GM23248 (cell line): Measurements from ENCODE around the gene BCAS1. TPM values are rescaled to one million over a fixed set of nuclear protein-coding genes. Genes with fewer than 3 reads are reported as not detected.

Experiments
- DNase-seq: peaks from one replicate; pipeline ENCODE4 v3.0.0-alpha.2; 2015
- H2AFZ ChIP-seq: fragments of 200-600 bp; sonication (generic); 2 replicates; pipeline ENCODE4 v1.6.1; 2016; ENCODE audit warnings: antibody characterized with exemption
- H3F3A ChIP-seq: fragments of 200-600 bp; sonication (generic); 2 replicates; pipeline ENCODE4 v1.6.1; 2016; ENCODE audit warnings: mild to moderate bottlenecking, antibody characterized with exemption, mixed run types; ENCODE audit not compliant: insufficient read depth
- H3K27ac ChIP-seq: fragments of 200-600 bp; sonication (generic); 2 replicates; pipeline ENCODE4 v1.5.1; 2016; ENCODE audit warnings: mild to moderate bottlenecking
- H3K27me3 ChIP-seq: fragments of 200-600 bp; sonication (generic); replicated peaks from 2 replicates; pipeline ENCODE4 v1.6.1; 2016; ENCODE audit warnings: mild to moderate bottlenecking; ENCODE audit not compliant: insufficient read depth
- H3K36me3 ChIP-seq: fragments of 200-600 bp; sonication (generic); 2 replicates; pipeline ENCODE4 v1.6.1; 2016; ENCODE audit warnings: low read depth, mild to moderate bottlenecking
- H3K4me1 ChIP-seq: fragments of 200-600 bp; sonication (generic); 2 replicates; pipeline ENCODE4 v1.6.1; 2016; ENCODE audit warnings: mild to moderate bottlenecking; ENCODE audit not compliant: insufficient read depth
- H3K4me2 ChIP-seq: fragments of 200-600 bp; sonication (generic); one replicate; pipeline ENCODE4 v1.6.1; 2016; ENCODE audit warnings: mild to moderate bottlenecking; ENCODE audit not compliant: unreplicated experiment
- H3K4me3 ChIP-seq: fragments of 200-600 bp; sonication (generic); 2 replicates; pipeline ENCODE4 v1.5.1; 2016; ENCODE audit warnings: mild to moderate bottlenecking
- H3K79me2 ChIP-seq: fragments of 200-600 bp; sonication (generic); 2 replicates; pipeline ENCODE4 v1.6.1; 2016; ENCODE audit warnings: mild to moderate bottlenecking; ENCODE audit not compliant: insufficient read depth
- H3K9ac ChIP-seq: fragments of 200-600 bp; sonication (generic); 2 replicates; pipeline ENCODE4 v1.6.1; 2016; ENCODE audit warnings: mild to moderate bottlenecking
- H3K9me2 ChIP-seq: fragments of 200-600 bp; sonication (generic); 2 replicates; pipeline ENCODE4 v1.6.1; 2016; ENCODE audit warnings: mixed run types, mild to moderate bottlenecking, moderate library complexity; ENCODE audit not compliant: insufficient read depth
- H3K9me3 ChIP-seq: fragments of 200-600 bp; sonication (generic); one replicate; pipeline ENCODE4 v1.6.1; 2017; ENCODE audit warnings: low read depth
- H4K20me1 ChIP-seq: fragments of 200-600 bp; sonication (generic); 2 replicates; pipeline ENCODE4 v1.6.0; 2016; ENCODE audit not compliant: insufficient read depth
- EZH2 ChIP-seq: fragments of 200-600 bp; sonication (generic); IDR thresholded peaks from 2 replicates; pipeline ENCODE4 v1.6.1; 2018; ENCODE audit warnings: antibody characterized with exemption, mild to moderate bottlenecking; ENCODE audit not compliant: insufficient read depth, poor library complexity, severe bottlenecking
- EZH2phosphoT487 ChIP-seq: fragments of 200-600 bp; sonication (generic); IDR thresholded peaks from 2 replicates; pipeline ENCODE4 v1.6.1; 2018; ENCODE audit warnings: antibody characterized with exemption, moderate library complexity, mild to moderate bottlenecking, low read depth; ENCODE audit not compliant: insufficient read depth
- WGBS, 2 experiments: methylation state at CpG; one replicate each; pipeline ENCODE4 v1.1.6; 2015 to 2017; ENCODE audit warnings: low lambda C conversion rate in 2 of 2, low coverage in 1 of 2; ENCODE audit errors: missing lambda C conversion rate in 2 of 2; 5-methylcytosine and 5-hydroxymethylcytosine counted together
- in situ Hi-C: fragments of 300-500 bp; cut with MboI; formaldehyde crosslinking; loops from 2 replicates; pipeline ENCODE4 v1.15.0; 2020
- polyA plus RNA-seq: library from polyadenylated mRNA; unstranded; fragments of >200 nt; fragmentation: Nextera tagmentation; extraction: Ambion mirVana; gene quantifications from 2 replicates; pipeline ENCODE4 v1.2.1, GENCODE V29; 2016
- total RNA-seq: library from RNA; depleted of rRNA; stranded (reverse); fragments of >200 nt; shearing (Covaris generic); gene quantifications from 2 replicates; pipeline ENCODE4 v1.2.3, GENCODE V29; 2014

The BCAS1 gene
- total and polyA plus RNA-seq, 2 experiments from 2014 or later: 0.41 TPM; not detected in 1

GRCh38 chr20:53944796-53945195 is 125.6 kb downstream of the BCAS1 start:
- in situ Hi-C loops: loop anchor here (5.0 kb wide), 1 partner anchor 118 kb away; no protein-coding TSS in a partner anchor
- Histone ChIP-seq H3F3A (peaks cover 33% of the 10 kb centered on the region), H3K9me3 (no peaks in the 10 kb centered on the region), H3K4me2 (no peak overlapping the region), H3K36me3 (no peaks in the 10 kb centered on the region), H3K27me3 (no peaks in the 10 kb centered on the region), H3K9me2 (no peaks in the 10 kb centered on the region), H4K20me1 (no peaks in the 10 kb centered on the region), H3K79me2 (no peaks in the 10 kb centered on the region), H2AFZ (no peak overlapping the region), H3K27ac (no peak overlapping the region), H3K4me3 (no peak overlapping the region), H3K9ac (no peak overlapping the region), H3K4me1 (peaks cover 43% of the 10 kb centered on the region)
- 96 to 99% methylated on average over 7 of the region's 7 CpGs for WGBS, 2 experiments
- TF ChIP-seq EZH2phosphoT487: no peak
- no peak for TF ChIP-seq EZH2
- DNase-seq: no peak

GRCh38 chr20:53943522-53944291 is 126.7 kb downstream of the BCAS1 start:
- TF ChIP-seq EZH2 (no peak), EZH2phosphoT487 (no peak)
- DNase-seq: peak; percentile 66
- H3K27ac ChIP-seq: no peak overlapping the region
- H3K79me2 ChIP-seq: no peaks in the 10 kb centered on the region
- no peaks in the 10 kb centered on the region for H3K9me2 ChIP-seq
- peaks cover 44% of the 10 kb centered on the region for H3K4me1 ChIP-seq
- peaks cover 35% of the 10 kb centered on the region for H3F3A ChIP-seq
- 0 out of 2 replicates have a peak overlapping the region, but pooled peaks have one; percentile 34 for H3K4me3 ChIP-seq
- peak overlapping the region; percentile 45 for H3K4me2 ChIP-seq
- H2AFZ ChIP-seq: peak overlapping the region; percentile 56; the same call in 1 of the 2 replicates
- in situ Hi-C loops: loop anchor here (5.0 kb wide), 1 partner anchor 119 kb away; no protein-coding TSS in a partner anchor
- H3K27me3 ChIP-seq: no peaks in the 10 kb centered on the region
- no peaks in the 10 kb centered on the region for H4K20me1 ChIP-seq
- no peaks in the 10 kb centered on the region for H3K9me3 ChIP-seq
- H3K36me3 ChIP-seq: no peaks in the 10 kb centered on the region
- peak overlapping the region; percentile 36 for H3K9ac ChIP-seq
- 23 to 27% methylated on average over 11 of the region's 11 CpGs for WGBS, 2 experiments

- H3K9me2 ChIP-seq: no peaks in the 10 kb centered on the region
- no peaks in the 10 kb centered on the region for H3K27me3 ChIP-seq
- no peaks in the 10 kb centered on the region for H3K79me2 ChIP-seq
- TF ChIP-seq EZH2 (no peak), EZH2phosphoT487 (no peak)
- no peak overlapping the region for H2AFZ ChIP-seq
- no peak overlapping the region for H3K4me2 ChIP-seq
- H3F3A ChIP-seq: peaks cover 35% of the 10 kb centered on the region
- H3K9me3 ChIP-seq: no peaks in the 10 kb centered on the region
- DNase-seq: no peak
- no peak overlapping the region for H3K27ac ChIP-seq
- H3K9ac ChIP-seq: no peak overlapping the region
- 92 to 93% methylated on average over 3 of the region's 3 CpGs for WGBS, 2 experiments
- peaks cover 44% of the 10 kb centered on the region for H3K4me1 ChIP-seq
- no peaks in the 10 kb centered on the region for H3K36me3 ChIP-seq
- no peaks in the 10 kb centered on the region for H4K20me1 ChIP-seq
- in situ Hi-C loops: loop anchor here (5.0 kb wide), 1 partner anchor 119 kb away; no protein-coding TSS in a partner anchor
- no peak overlapping the region for H3K4me3 ChIP-seq
Observed at GRCh38 chr20:53942973-53943372, 127.4 kb downstream of the BCAS1 start.

- WGBS, 2 experiments: 76 to 77% methylated on average over 6 of the region's 6 CpGs
- peaks cover 44% of the 10 kb centered on the region for H3K4me1 ChIP-seq
- H4K20me1 ChIP-seq: no peaks in the 10 kb centered on the region
- no peak overlapping the region for H3K9ac ChIP-seq
- no peak overlapping the region for H3K27ac ChIP-seq
- H3K4me3 ChIP-seq: no peak overlapping the region
- H2AFZ ChIP-seq: peak overlapping the region; percentile 50; the same call in 1 of the 2 replicates
- H3F3A ChIP-seq: peaks cover 41% of the 10 kb centered on the region
- no peak overlapping the region for H3K4me2 ChIP-seq
- in situ Hi-C loops: loop anchor here (5.0 kb wide), 1 partner anchor 120 kb away; no protein-coding TSS in a partner anchor
- no peaks in the 10 kb centered on the region for H3K27me3 ChIP-seq
- H3K79me2 ChIP-seq: no peaks in the 10 kb centered on the region
- no peaks in the 10 kb centered on the region for H3K9me2 ChIP-seq
- H3K36me3 ChIP-seq: no peaks in the 10 kb centered on the region
- no peaks in the 10 kb centered on the region for H3K9me3 ChIP-seq
- DNase-seq: no peak
- TF ChIP-seq EZH2phosphoT487: no peak
- TF ChIP-seq EZH2: no peak
Observed at GRCh38 chr20:53942472-53942816, 128.0 kb downstream of the BCAS1 start.
